Stomach (tissue), 4 donors: Measurements from ENCODE around the gene DMAC2L.

ENCODE experiments used
- EP300 ChIP-seq: sonication (generic); formaldehyde crosslinking; IDR thresholded peaks from one replicate; pipeline ENCODE4 v1.6.1; 2017; ENCODE audit warnings: antibody characterized with exemption
- POLR2A ChIP-seq, 4 donors: fragments of 450-650 bp; IDR thresholded peaks; one replicate each; pipeline ENCODE4 v1.6.1; 2016; ENCODE audit warnings: antibody characterized with exemption in 4 of 4, control low read depth in 2 of 4, mild to moderate bottlenecking in 1 of 4, moderate library complexity in 1 of 4
- POLR2AphosphoS5 ChIP-seq, 3 donors: sonication (generic); formaldehyde crosslinking; IDR thresholded peaks; one replicate each; pipeline ENCODE4 v1.6.1; 2016; ENCODE audit warnings: antibody characterized with exemption in 3 of 3
- TF ChIP-seq, protein P1 (sequence below), 7 experiments: fragments of 450-650 bp in 4 of 7; fragments of 200-600 bp in 3 of 7; sonication (generic) in 3 of 7; IDR thresholded peaks; one replicate each; pipeline ENCODE4 v1.5.1; 2016 to 2019; ENCODE audit warnings: antibody characterized with exemption in 7 of 7, control low read depth in 2 of 7, mild to moderate bottlenecking in 1 of 7

DNA sequence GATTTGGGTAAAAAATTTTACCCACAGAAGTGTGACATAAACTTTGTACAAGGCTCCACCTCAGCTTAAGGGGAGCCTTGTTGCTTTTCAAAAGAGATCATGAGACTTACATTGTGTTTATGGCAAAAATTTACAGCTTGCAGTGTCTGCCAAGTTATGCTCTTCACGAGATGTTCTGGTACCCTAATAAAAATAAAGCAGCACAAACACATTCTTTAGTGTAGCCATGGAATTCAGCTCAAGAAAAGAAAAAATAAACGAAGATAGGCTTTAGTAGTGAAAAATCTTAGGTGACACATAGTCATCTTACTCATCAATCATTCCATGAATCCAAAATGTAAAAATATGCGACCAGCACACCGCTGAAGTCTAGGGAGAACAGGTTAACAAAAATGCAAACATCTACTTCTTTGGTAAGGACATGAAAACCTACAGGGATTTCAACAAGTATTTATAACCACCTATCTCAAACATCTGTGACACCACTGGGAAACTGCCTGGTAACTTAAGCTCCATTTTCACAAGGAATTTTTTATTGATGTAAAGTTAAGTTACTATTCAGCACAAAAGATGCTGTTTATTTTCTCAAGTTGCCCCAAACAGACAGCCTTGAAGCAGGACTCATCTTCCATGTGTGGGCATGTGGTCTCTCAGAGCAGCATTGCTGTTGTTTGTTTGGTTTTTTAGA, 32.9 kb downstream of the DMAC2L start:
- TF ChIP-seq POLR2A (IDR thresholded peaks at IDR 0.05), result no peak
- TF ChIP-seq POLR2AphosphoS5 (IDR thresholded peaks at IDR 0.05), result no peak
- TF ChIP-seq, protein P1, sequence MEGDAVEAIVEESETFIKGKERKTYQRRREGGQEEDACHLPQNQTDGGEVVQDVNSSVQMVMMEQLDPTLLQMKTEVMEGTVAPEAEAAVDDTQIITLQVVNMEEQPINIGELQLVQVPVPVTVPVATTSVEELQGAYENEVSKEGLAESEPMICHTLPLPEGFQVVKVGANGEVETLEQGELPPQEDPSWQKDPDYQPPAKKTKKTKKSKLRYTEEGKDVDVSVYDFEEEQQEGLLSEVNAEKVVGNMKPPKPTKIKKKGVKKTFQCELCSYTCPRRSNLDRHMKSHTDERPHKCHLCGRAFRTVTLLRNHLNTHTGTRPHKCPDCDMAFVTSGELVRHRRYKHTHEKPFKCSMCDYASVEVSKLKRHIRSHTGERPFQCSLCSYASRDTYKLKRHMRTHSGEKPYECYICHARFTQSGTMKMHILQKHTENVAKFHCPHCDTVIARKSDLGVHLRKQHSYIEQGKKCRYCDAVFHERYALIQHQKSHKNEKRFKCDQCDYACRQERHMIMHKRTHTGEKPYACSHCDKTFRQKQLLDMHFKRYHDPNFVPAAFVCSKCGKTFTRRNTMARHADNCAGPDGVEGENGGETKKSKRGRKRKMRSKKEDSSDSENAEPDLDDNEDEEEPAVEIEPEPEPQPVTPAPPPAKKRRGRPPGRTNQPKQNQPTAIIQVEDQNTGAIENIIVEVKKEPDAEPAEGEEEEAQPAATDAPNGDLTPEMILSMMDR (IDR thresholded peaks at IDR 0.05), result no peak
- no peak for TF ChIP-seq EP300
